IMR-90 (cell line): ENCODE results near the gene MADD. TPM values are rescaled to one million over a fixed set of nuclear protein-coding genes. Genes with fewer than 3 reads are reported as not detected.

ENCODE experiments used
- ATAC-seq: fragments of 200-7000 bp; cut with Tn5 transposase; 2 replicates; pipeline ENCODE4 v1.9.1; 2020; ENCODE audit warnings: low read depth, mild to moderate bottlenecking, moderate library complexity
- BruUV-seq: library from RNA; stranded (reverse); fragments of 400-500 nt; replicated peaks from 2 replicates; lab custom pipeline; 2021; lab: Mats Ljungman, UMichigan
- CTCF ChIA-PET: fragments of 300-600 bp; formaldehyde crosslinking; extraction: SDS; loops from one replicate; lab custom pipeline; 2021; ENCODE audit warnings: antibody characterized with exemption; lab: Yijun Ruan, JAX
- POLR2A ChIA-PET: fragments of 300-600 bp; sonication (Branson Sonifier 250); formaldehyde crosslinking; loops from one replicate; lab custom pipeline; 2022; ENCODE audit warnings: antibody characterized with exemption; ENCODE audit not compliant: unreplicated experiment; lab: Charles Lee
- DNase-seq: peaks from one replicate; pipeline ENCODE4 v3.0.0; 2013
- H2AFZ ChIP-seq: replicated peaks from 2 replicates; pipeline ENCODE3; 2013; ENCODE audit warnings: low read length, mild to moderate bottlenecking; ENCODE audit not compliant: poor library complexity
- H2AK5ac ChIP-seq: 2 replicates; pipeline ENCODE4 v1.6.1; 2013; ENCODE audit warnings: low read depth, low read length, inconsistent platforms
- H2AK9ac ChIP-seq: replicated peaks from 2 replicates; pipeline ENCODE3; 2013; ENCODE audit warnings: mild to moderate bottlenecking, low read depth, low read length, moderate library complexity; ENCODE audit not compliant: poor library complexity
- H2BK120ac ChIP-seq: 2 replicates; pipeline ENCODE4 v1.6.1; 2013; ENCODE audit warnings: low read depth, low read length, inconsistent platforms
- H2BK15ac ChIP-seq: 3 replicates; pipeline ENCODE4 v1.6.1; 2013; ENCODE audit warnings: low read depth, low read length, inconsistent platforms
- H2BK20ac ChIP-seq: 2 replicates; pipeline ENCODE4 v1.6.1; 2013; ENCODE audit warnings: low read depth, mild to moderate bottlenecking, inconsistent platforms, low read length, moderate library complexity
- H2BK5ac ChIP-seq: 2 replicates; pipeline ENCODE4 v1.6.1; 2013; ENCODE audit warnings: mild to moderate bottlenecking, low read depth, low read length, inconsistent platforms; ENCODE audit not compliant: poor library complexity, severe bottlenecking
- H3K14ac ChIP-seq: replicated peaks from 2 replicates; pipeline ENCODE4 v1.6.1; 2013; ENCODE audit warnings: low read depth, low read length, inconsistent platforms
- H3K18ac ChIP-seq: 2 replicates; pipeline ENCODE4 v1.6.1; 2013; ENCODE audit warnings: low read depth, low read length, control low read depth
- H3K23ac ChIP-seq: 2 replicates; pipeline ENCODE4 v1.6.1; 2013; ENCODE audit warnings: low read depth, low read length, inconsistent platforms
- H3K27ac ChIP-seq: 2 replicates; pipeline ENCODE4 v1.5.1; 2013; ENCODE audit warnings: mild to moderate bottlenecking, control low read depth, low read length; ENCODE audit not compliant: insufficient read depth
- H3K27me3 ChIP-seq: 2 replicates; pipeline ENCODE4 v1.6.1; 2013; ENCODE audit warnings: low read length; ENCODE audit not compliant: control insufficient read depth, insufficient read depth
- H3K36me3 ChIP-seq: 2 replicates; pipeline ENCODE4 v1.6.1; 2013; ENCODE audit warnings: low read length, mixed read lengths; ENCODE audit not compliant: control insufficient read depth, insufficient read depth
- H3K4ac ChIP-seq: 2 replicates; pipeline ENCODE4 v1.6.1; 2013; ENCODE audit warnings: low read depth, low read length, inconsistent platforms
- H3K4me1 ChIP-seq: 2 replicates; pipeline ENCODE4 v1.6.1; 2013; ENCODE audit warnings: low read length, mixed read lengths; ENCODE audit not compliant: control insufficient read depth, insufficient read depth
- H3K4me2 ChIP-seq: 2 replicates; pipeline ENCODE4 v1.6.1; 2013; ENCODE audit warnings: low read depth, mild to moderate bottlenecking, control low read depth, low read length, moderate library complexity
- H3K4me3 ChIP-seq: 2 replicates; pipeline ENCODE4 v1.5.1; 2013; ENCODE audit warnings: low read depth, mild to moderate bottlenecking, control low read depth, low read length, moderate library complexity; ENCODE audit not compliant: insufficient read depth
- H3K56ac ChIP-seq: 2 replicates; pipeline ENCODE4 v1.6.1; 2013; ENCODE audit warnings: low read length, inconsistent platforms; ENCODE audit not compliant: insufficient read depth; ENCODE audit errors: extremely low read depth
- H3K79me1 ChIP-seq, 2 experiments: 2 replicates each; pipeline ENCODE4 v1.6.1; 2013; ENCODE audit warnings: low read length in 2 of 2, inconsistent platforms in 1 of 2, low read depth in 1 of 2
- H3K9ac ChIP-seq: 2 replicates; pipeline ENCODE4 v1.6.1; 2013; ENCODE audit warnings: low read depth, low read length, control low read depth
- H3K9me1 ChIP-seq: 2 replicates; pipeline ENCODE4 v1.6.1; 2013; ENCODE audit warnings: low read length, inconsistent platforms; ENCODE audit not compliant: insufficient read depth
- H3K9me3 ChIP-seq: 2 replicates; pipeline ENCODE4 v1.6.1; 2013; ENCODE audit warnings: low read length; ENCODE audit not compliant: control insufficient read depth, insufficient read depth
- H4K20me1 ChIP-seq: 2 replicates; pipeline ENCODE4 v1.6.1; 2013; ENCODE audit warnings: low read length, inconsistent platforms; ENCODE audit not compliant: insufficient read depth
- H4K5ac ChIP-seq: 2 replicates; pipeline ENCODE4 v1.6.1; 2013; ENCODE audit warnings: mild to moderate bottlenecking, low read depth, low read length, control low read depth
- H4K8ac ChIP-seq, 2 experiments: 2 replicates each; pipeline ENCODE4 v1.6.1; 2013; ENCODE audit warnings: low read depth in 2 of 2, low read length in 2 of 2, control low read depth in 1 of 2, inconsistent platforms in 1 of 2
- H4K91ac ChIP-seq: 2 replicates; pipeline ENCODE4 v1.6.1; 2013; ENCODE audit warnings: low read depth, low read length, inconsistent platforms; ENCODE audit not compliant: insufficient read depth
- BHLHE40 ChIP-seq: fragments of 150-350 bp; IDR thresholded peaks from 2 replicates; pipeline ENCODE4 v1.6.1; 2016; ENCODE audit warnings: mild to moderate bottlenecking, low read depth, low read length
- CEBPB ChIP-seq: IDR thresholded peaks from 2 replicates; pipeline ENCODE4 v1.6.1; 2012; ENCODE audit warnings: low read depth, low read length, improper control_type of control experiment
- CHD1 ChIP-seq: IDR thresholded peaks from 2 replicates; pipeline ENCODE4 v1.6.1; 2012; ENCODE audit warnings: low read depth, low read length, improper control_type of control experiment
- CTCF ChIP-seq: conservative IDR thresholded peaks from 2 replicates; pipeline ENCODE4 v1.5.1; 2012; ENCODE audit warnings: mild to moderate bottlenecking, low read depth, low read length, improper control_type of control experiment
- ELK1 ChIP-seq: fragments of 150-350 bp; IDR thresholded peaks from 2 replicates; pipeline ENCODE4 v1.6.1; 2016; ENCODE audit warnings: low read depth, mild to moderate bottlenecking, low read length, moderate library complexity, borderline replicate concordance
- FOS ChIP-seq: fragments of 150-350 bp; IDR thresholded peaks from 2 replicates; pipeline ENCODE4 v1.6.1; 2016; ENCODE audit warnings: low read depth, low read length
- MAFK ChIP-seq: IDR thresholded peaks from 2 replicates; pipeline ENCODE4 v1.6.1; 2012; ENCODE audit warnings: low read depth, low read length, improper control_type of control experiment
- MAZ ChIP-seq: IDR thresholded peaks from 2 replicates; pipeline ENCODE4 v1.6.1; 2012; ENCODE audit warnings: low read depth, mild to moderate bottlenecking, low read length, improper control_type of control experiment, moderate library complexity, borderline replicate concordance
- MXI1 ChIP-seq: IDR thresholded peaks from 2 replicates; pipeline ENCODE4 v1.6.1; 2012; ENCODE audit warnings: low read depth, mild to moderate bottlenecking, low read length, moderate library complexity, borderline replicate concordance
- NFE2L2 ChIP-seq: fragments of 150-350 bp; IDR thresholded peaks from 2 replicates; pipeline ENCODE4 v1.6.1; 2016; ENCODE audit warnings: low read depth, mild to moderate bottlenecking, low read length
- RCOR1 ChIP-seq: IDR thresholded peaks from 2 replicates; pipeline ENCODE4 v1.6.1; 2012; ENCODE audit warnings: mild to moderate bottlenecking, low read length, improper control_type of control experiment; ENCODE audit not compliant: insufficient replicate concordance
- RFX5 ChIP-seq: IDR thresholded peaks from 2 replicates; pipeline ENCODE4 v1.8.0; 2012; ENCODE audit warnings: low read depth, mild to moderate bottlenecking, low read length, moderate library complexity
- SMC3 ChIP-seq: fragments of 150-350 bp; IDR thresholded peaks from 2 replicates; pipeline ENCODE4 v1.6.1; 2016; ENCODE audit warnings: low read depth, mild to moderate bottlenecking, antibody characterized with exemption, low read length, moderate library complexity
- WGBS, 2 experiments: methylation state at CpG; one replicate each; pipeline versions ENCODE4 v1.1.5 to v1.1.7; 2013; ENCODE audit warnings: missing lambda C conversion rate in 2 of 2; ENCODE audit not compliant: insufficient read length in 1 of 2; ENCODE audit errors: extremely low coverage in 2 of 2; 5-methylcytosine and 5-hydroxymethylcytosine counted together
- dilution Hi-C: fragments of 300-500 bp; cut with HindIII; formaldehyde crosslinking; loops from one replicate; pipeline ENCODE4 v1.14.3; 2018; ENCODE audit warnings: low sequenced_read_pairs; ENCODE audit not compliant: unreplicated experiment
- in situ Hi-C: fragments of 300-500 bp; cut with MboI; formaldehyde crosslinking; loops from 3 replicates; pipeline ENCODE4 v1.14.3; 2019; ENCODE audit warnings: low sequenced_read_pairs, inconsistent platforms, mixed read lengths
- intact Hi-C: fragments of 100-400 bp; cut with micrococcal nuclease; formaldehyde crosslinking; loops from 2 replicates; pipeline ENCODE4 v1.10.0; 2022
- polyA plus RNA-seq, 3 experiments: library from polyadenylated mRNA; depleted of rRNA; stranded (reverse); fragments of >200 nt; gene quantifications; 2 replicates each; pipeline ENCODE4 v1.2.3, GENCODE V29; 2012; ENCODE audit warnings: low replicate concordance in 1 of 3
- total RNA-seq: library from RNA; depleted of rRNA; stranded (reverse); fragments of >200 nt; gene quantifications from 2 replicates; pipeline ENCODE4 v1.2.3, GENCODE V29; 2012

The MADD gene
- total and polyA plus RNA-seq, 2 of the 4 experiments (the other 2 are of a cell fraction): 13.3 to 16.4 TPM

GRCh38 chr11:47331454-47332302 lies 61.7 kb downstream of the MADD start:
- no TSS peak for BruUV-seq
- H4K8ac ChIP-seq: no peak overlapping the region
- intact Hi-C loops: no loop called here
- H3K27ac ChIP-seq: no peak overlapping the region
- TF ChIP-seq CEBPB: no peak
- no peak for TF ChIP-seq FOS
- TF ChIP-seq ELK1: no peak
- TF ChIP-seq BHLHE40: no peak
- no peak for TF ChIP-seq MXI1
- no peak for TF ChIP-seq RFX5
- TF ChIP-seq SMC3: no peak
- no peak for TF ChIP-seq NFE2L2
- TF ChIP-seq CTCF: no peak
- TF ChIP-seq MAZ: no peak
- no peak for TF ChIP-seq MAFK
- TF ChIP-seq RCOR1: no peak
- TF ChIP-seq CHD1: no peak
- no peak overlapping the region for H2BK20ac ChIP-seq
- no peak overlapping the region for H2AK9ac ChIP-seq
- H3K4me3 ChIP-seq: no peak overlapping the region
- ChIA-PET POLR2A (no interaction called here), CTCF (no interaction called here)
- H4K20me1 ChIP-seq: no peaks in the 10 kb centered on the region
- no peak overlapping the region for H3K23ac ChIP-seq
- 0 out of 2 replicates have a peak, but pooled peaks cover 2% of the 10 kb centered on the region for H3K4me1 ChIP-seq
- in situ Hi-C loops: no loop called here
- H2AK5ac ChIP-seq: no peak overlapping the region
- DNase-seq (no peak), ATAC-seq (no peak)
- no peak overlapping the region for H2BK5ac ChIP-seq
- no peak overlapping the region for H2BK120ac ChIP-seq
- H4K91ac ChIP-seq: no peak overlapping the region
- no peak overlapping the region for H3K18ac ChIP-seq
- H4K5ac ChIP-seq: no peak overlapping the region
- no peak overlapping the region for H3K4me2 ChIP-seq
- no peaks in the 10 kb centered on the region for H3K27me3 ChIP-seq
- H3K9me1 ChIP-seq: no peaks in the 10 kb centered on the region
- no peak overlapping the region for H3K9ac ChIP-seq
- H3K56ac ChIP-seq: no peak overlapping the region
- H2AFZ ChIP-seq: no peak overlapping the region
- H3K36me3 ChIP-seq: peaks cover 35% of the 10 kb centered on the region
- no peak overlapping the region for H2BK15ac ChIP-seq
- WGBS, 2 experiments: 91% methylated on average over 9 of the region's 21 CpGs; no CpG with 5 or more reads in 1 of the 2 experiments
- H3K79me1 ChIP-seq: no peaks in the 10 kb centered on the region
- H3K14ac ChIP-seq: no peak overlapping the region
- no peaks in the 10 kb centered on the region for H3K9me3 ChIP-seq
- dilution Hi-C loops: no loop called here
- H3K4ac ChIP-seq: no peak overlapping the region
